Measurements from ENCODE around the gene PIP4K2C. TPM values are rescaled to one million over a fixed set of nuclear protein-coding genes. Genes with fewer than 3 reads are reported as not detected.

PIP4K2C gene
- total RNA-seq, 1 donor from 2014 or later, result 27.6 TPM

DNA sequence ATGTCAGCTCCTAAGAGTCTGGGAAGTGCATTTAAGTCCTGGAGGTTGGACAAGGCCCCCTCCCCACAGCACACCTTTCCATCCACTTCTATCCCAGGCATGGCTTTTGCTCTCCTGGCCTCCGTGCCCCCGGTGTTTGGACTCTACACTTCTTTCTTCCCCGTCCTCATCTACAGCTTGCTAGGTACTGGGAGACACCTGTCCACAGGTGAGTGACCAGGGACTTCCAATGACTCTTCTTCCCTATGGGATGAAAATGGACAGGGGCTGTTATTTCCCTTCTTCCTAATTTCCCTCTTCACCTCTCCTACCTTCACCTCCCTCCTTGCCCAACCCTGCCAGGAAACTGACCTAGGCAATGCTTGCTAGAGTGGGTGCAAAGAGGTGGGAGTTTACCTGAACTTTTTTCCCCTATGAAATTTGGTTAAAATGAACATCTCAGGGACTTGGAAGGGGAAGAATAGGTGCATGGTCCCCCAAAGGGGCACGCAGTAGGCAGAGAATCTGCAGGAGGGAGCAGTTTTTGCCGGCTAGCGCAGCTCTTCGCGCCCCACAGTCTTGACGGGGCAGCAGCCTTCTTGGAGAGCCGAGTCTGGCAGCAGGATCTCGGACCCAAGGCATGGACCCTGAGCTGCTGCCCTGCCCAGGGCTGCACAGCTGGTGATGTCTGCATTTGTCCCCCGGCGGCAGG lies 29.4 kb downstream of the PIP4K2C start:
- H3K27me3 Mint-ChIP-seq, result peaks cover 96% of the 10 kb centered on the region
- TF ChIP-seq, protein P1, sequence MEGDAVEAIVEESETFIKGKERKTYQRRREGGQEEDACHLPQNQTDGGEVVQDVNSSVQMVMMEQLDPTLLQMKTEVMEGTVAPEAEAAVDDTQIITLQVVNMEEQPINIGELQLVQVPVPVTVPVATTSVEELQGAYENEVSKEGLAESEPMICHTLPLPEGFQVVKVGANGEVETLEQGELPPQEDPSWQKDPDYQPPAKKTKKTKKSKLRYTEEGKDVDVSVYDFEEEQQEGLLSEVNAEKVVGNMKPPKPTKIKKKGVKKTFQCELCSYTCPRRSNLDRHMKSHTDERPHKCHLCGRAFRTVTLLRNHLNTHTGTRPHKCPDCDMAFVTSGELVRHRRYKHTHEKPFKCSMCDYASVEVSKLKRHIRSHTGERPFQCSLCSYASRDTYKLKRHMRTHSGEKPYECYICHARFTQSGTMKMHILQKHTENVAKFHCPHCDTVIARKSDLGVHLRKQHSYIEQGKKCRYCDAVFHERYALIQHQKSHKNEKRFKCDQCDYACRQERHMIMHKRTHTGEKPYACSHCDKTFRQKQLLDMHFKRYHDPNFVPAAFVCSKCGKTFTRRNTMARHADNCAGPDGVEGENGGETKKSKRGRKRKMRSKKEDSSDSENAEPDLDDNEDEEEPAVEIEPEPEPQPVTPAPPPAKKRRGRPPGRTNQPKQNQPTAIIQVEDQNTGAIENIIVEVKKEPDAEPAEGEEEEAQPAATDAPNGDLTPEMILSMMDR (conservative IDR thresholded peaks at IDR 0.05), result no peak
- peak overlapping the region; percentile 77 for H3K4me3 Mint-ChIP-seq
- no peaks in the 10 kb centered on the region for H3K9me3 Mint-ChIP-seq
- peaks cover 16% of the 10 kb centered on the region for H3K36me3 Mint-ChIP-seq
- no peak for DNase-seq (ENCODE audit: extremely low spot score, unreplicated experiment)
- H3K27ac Mint-ChIP-seq, result no peak overlapping the region
- peaks cover 15% of the 10 kb centered on the region for H3K4me1 Mint-ChIP-seq (ENCODE audit: unreplicated experiment)

DNA sequence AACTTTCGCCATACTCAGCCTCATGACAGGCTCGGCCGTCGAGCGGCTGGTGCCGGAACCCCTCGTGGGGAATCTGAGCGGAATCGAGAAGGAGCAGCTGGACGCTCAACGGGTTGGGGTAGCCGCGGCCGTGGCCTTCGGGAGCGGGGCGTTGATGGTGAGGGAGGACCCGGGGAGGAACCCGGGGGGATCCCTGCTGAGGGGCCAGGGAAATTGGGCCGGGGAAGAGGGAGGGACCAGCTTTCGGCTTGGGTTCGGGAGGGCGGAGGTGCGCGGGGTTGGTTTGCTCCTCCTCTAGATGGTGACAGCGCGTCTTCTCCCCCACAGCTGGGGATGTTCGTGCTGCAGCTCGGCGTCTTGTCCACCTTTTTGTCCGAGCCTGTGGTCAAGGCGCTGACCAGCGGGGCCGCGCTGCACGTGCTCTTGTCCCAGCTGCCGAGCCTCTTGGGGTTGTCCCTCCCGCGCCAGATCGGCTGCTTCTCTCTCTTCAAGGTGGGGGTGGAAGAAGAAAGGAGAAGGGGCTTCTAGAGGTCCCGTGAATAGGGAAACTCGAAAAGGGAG lies 30.0 kb downstream of the PIP4K2C start:
- H3K4me3 Mint-ChIP-seq, result peak overlapping the region; percentile 77

DNA sequence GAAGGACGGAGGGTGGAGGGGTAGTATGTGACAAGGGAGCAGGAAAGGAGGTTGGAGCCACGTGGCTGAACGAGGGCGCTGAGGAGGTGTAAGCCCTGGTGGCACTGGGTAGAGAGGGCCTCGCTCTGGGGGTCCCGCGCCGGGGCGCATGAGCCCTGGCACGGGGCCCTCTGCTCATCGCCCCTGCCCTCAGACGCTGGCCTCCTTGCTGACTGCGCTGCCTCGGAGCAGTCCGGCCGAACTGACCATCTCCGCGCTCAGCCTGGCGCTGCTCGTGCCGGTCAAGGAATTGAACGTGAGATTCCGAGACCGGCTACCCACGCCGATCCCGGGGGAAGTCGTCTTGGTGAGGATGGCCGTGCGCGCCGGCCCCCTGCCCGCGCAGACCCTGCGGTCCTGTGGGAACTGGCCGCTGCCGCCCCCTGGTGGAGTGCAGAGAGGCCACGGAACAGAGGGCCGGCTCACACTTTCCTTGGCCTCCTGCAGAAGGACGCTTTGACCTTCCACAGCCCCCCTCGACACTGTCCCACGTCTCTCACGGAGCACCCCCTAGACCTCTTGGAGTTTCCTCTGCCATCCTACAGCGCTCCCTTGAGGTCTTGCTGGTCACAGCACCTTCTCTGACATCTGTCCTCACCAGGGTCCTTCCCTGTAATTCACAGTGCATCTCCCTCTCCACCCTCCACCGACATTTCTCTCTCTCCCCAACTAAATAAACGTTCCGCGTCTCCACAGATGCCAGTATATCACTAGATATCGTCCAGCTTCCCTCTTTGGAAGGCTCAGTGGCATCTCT lies 30.7 kb downstream of the PIP4K2C start:
- TF ChIP-seq, protein P1 (conservative IDR thresholded peaks at IDR 0.05), result peak; percentile 94
- no peak for DNase-seq (ENCODE audit: extremely low spot score, unreplicated experiment)
- H3K27me3 Mint-ChIP-seq, result peaks cover 98% of the 10 kb centered on the region
- no peak overlapping the region for H3K27ac Mint-ChIP-seq
- H3K36me3 Mint-ChIP-seq, result peaks cover 13% of the 10 kb centered on the region
- H3K4me3 Mint-ChIP-seq, result peak overlapping the region; percentile 71
- H3K9me3 Mint-ChIP-seq, result no peaks in the 10 kb centered on the region
- H3K4me1 Mint-ChIP-seq (ENCODE audit: unreplicated experiment), result peaks cover 15% of the 10 kb centered on the region

More for the DNA sequence above, 30.0 kb downstream of the PIP4K2C start:
- TF ChIP-seq, protein P1 (conservative IDR thresholded peaks at IDR 0.05), result no peak
- Mint-ChIP-seq H3K27ac (no peak overlapping the region), H3K27me3 (peaks cover 97% of the 10 kb centered on the region), H3K9me3 (no peaks in the 10 kb centered on the region), H3K36me3 (peaks cover 14% of the 10 kb centered on the region), H3K4me1 (ENCODE audit: unreplicated experiment) (peaks cover 15% of the 10 kb centered on the region)
- no peak for DNase-seq (ENCODE audit: extremely low spot score, unreplicated experiment)

DNA sequence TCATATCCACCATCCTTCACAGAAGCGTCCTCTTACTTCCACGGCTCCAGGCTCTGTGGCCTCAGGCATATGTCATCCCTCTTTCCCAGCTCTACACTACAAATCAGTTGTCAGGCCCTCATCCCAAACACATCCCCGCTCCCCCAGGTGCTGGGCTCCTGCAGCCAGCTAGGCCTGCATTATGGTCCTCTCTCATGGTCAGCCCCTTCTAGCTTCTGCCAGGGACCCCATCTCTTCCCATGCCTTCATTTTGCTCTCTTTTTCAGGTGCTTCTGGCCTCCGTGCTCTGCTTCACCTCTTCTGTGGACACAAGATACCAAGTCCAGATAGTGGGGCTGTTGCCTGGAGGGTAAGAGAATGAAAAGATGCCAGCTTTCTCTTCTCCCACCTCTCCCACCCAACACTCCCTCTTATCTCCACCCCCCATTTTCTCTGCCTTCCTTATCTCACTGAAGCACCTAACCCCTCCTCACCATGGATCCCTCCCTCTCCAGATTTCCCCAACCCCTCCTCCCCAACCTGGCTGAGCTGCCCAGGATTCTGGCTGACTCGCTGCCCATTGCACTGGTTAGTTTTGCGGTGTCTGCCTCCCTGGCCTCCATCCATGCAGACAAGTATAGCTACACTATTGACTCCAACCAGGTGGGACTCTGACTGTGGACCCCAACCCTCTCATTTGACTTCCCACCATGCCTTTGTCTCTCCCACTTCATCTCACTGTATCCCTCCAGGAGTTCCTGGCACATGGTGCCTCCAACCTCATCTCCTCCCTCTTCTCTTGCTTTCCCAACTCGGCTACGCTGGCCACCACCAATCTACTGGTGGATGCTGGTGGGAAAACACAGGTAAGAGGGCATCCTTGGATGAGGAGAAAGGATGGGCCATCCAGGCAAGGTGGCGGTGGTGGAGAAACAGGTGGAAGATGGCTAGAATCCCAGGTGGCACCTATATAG lies 31.6 kb downstream of the PIP4K2C start:
- TF ChIP-seq, protein P1 (conservative IDR thresholded peaks at IDR 0.05), result no peak
- Mint-ChIP-seq H3K27me3 (peaks cover 97% of the 10 kb centered on the region), H3K4me1 (ENCODE audit: unreplicated experiment) (peaks cover 15% of the 10 kb centered on the region), H3K4me3 (peak overlapping the region; percentile 71), H3K27ac (no peak overlapping the region), H3K9me3 (no peaks in the 10 kb centered on the region), H3K36me3 (peaks cover 12% of the 10 kb centered on the region)
- DNase-seq (ENCODE audit: extremely low spot score, unreplicated experiment), result no peak

DNA sequence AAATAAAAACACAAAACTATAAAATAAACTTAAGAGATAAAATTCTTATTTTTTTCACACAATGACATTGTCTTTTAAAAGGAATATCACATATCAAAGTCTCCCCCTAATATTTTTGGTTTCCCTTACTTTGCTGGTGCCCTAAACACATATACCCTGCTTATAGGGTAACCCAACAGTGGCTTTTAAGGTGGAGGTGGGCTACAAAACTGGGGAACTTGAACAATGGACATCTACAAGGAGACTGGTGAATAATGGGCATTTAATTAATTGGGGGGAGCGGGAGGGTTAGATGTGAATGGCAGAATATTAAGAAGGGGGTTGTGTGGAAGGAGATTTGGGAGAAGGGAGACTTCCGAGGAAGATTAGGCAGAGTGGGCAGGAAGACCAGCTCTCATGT lies 32.4 kb downstream of the PIP4K2C start:
- peaks cover 9% of the 10 kb centered on the region for H3K36me3 Mint-ChIP-seq
- no peak for DNase-seq (ENCODE audit: extremely low spot score, unreplicated experiment)
- no peak overlapping the region for H3K27ac Mint-ChIP-seq
- H3K27me3 Mint-ChIP-seq, result peaks cover 96% of the 10 kb centered on the region
- no peak overlapping the region for H3K4me3 Mint-ChIP-seq
- H3K9me3 Mint-ChIP-seq, result no peaks in the 10 kb centered on the region
- H3K4me1 Mint-ChIP-seq (ENCODE audit: unreplicated experiment), result peaks cover 15% of the 10 kb centered on the region
- TF ChIP-seq, protein P1 (conservative IDR thresholded peaks at IDR 0.05), result no peak
